Stimulated activated naive CD8-positive, alpha-beta T cell treated with anti-CD3 and anti-CD28 coated beads, Interleukin-15, Interleukin-2, amounts not matched to agents 100 ng/mL and 50 ng/mL, for 24 hours (primary cell): ENCODE measurements around the gene STAP2.
"Not testable (repeated sequence)": the region's sequence is repeated elsewhere in the genome, so short reads cannot be mapped to it uniquely, and the experiment has no call there.

Experiments used
- H3K27ac Mint-ChIP-seq: one replicate; pipeline ENCODE4 v1.8.0; 2021; ENCODE audit warnings: mild to moderate bottlenecking, mixed read lengths
- H3K27me3 Mint-ChIP-seq: one replicate; pipeline ENCODE4 v1.8.0; 2021; ENCODE audit warnings: mixed read lengths
- H3K36me3 Mint-ChIP-seq: one replicate; pipeline ENCODE4 v1.8.0; 2021; ENCODE audit warnings: low read depth, mixed read lengths
- H3K4me1 Mint-ChIP-seq: one replicate; pipeline ENCODE4 v1.8.0; 2021; ENCODE audit warnings: low read depth, mixed read lengths
- H3K4me3 Mint-ChIP-seq: one replicate; pipeline ENCODE4 v1.8.0; 2021; ENCODE audit warnings: mild to moderate bottlenecking, mixed read lengths
- H3K9me3 Mint-ChIP-seq: one replicate; pipeline ENCODE4 v1.8.0; 2021; ENCODE audit warnings: mixed read lengths

Gene STAP2

GRCh38 chr19:4292515-4292914 lies 46.1 kb downstream of the STAP2 start:
- Mint-ChIP-seq H3K9me3 (no peaks in the 10 kb centered on the region), H3K27ac (no peak overlapping the region), H3K27me3 (no peaks in the 10 kb centered on the region), H3K4me1 (no peaks in the 10 kb centered on the region), H3K36me3 (no peaks in the 10 kb centered on the region), H3K4me3 (no peak overlapping the region)

- Mint-ChIP-seq H3K4me3 (no peak overlapping the region), H3K36me3 (no peaks in the 10 kb centered on the region), H3K4me1 (no peaks in the 10 kb centered on the region), H3K27ac (no peak overlapping the region), H3K27me3 (no peaks in the 10 kb centered on the region), H3K9me3 (no peaks in the 10 kb centered on the region)
Measured at GRCh38 chr19:4291184-4291732, 47.4 kb downstream of the STAP2 start.

- no peaks in the 10 kb centered on the region for H3K4me1 Mint-ChIP-seq
- H3K4me3 Mint-ChIP-seq, result no peak overlapping the region
- no peaks in the 10 kb centered on the region for H3K36me3 Mint-ChIP-seq
- no peaks in the 10 kb centered on the region for H3K9me3 Mint-ChIP-seq
- H3K27me3 Mint-ChIP-seq, result no peaks in the 10 kb centered on the region
- no peak overlapping the region for H3K27ac Mint-ChIP-seq
Measured at GRCh38 chr19:4288091-4288777, 50.4 kb downstream of the STAP2 start.

- H3K36me3 Mint-ChIP-seq, H3K27me3 Mint-ChIP-seq, H3K9me3 Mint-ChIP-seq, H3K4me3 Mint-ChIP-seq, H3K4me1 Mint-ChIP-seq, H3K27ac Mint-ChIP-seq: not testable (repeated sequence)
Measured at GRCh38 chr19:4286141-4286540, 52.5 kb downstream of the STAP2 start.

- Mint-ChIP-seq H3K4me3 (no peak overlapping the region), H3K9me3 (no peaks in the 10 kb centered on the region), H3K27ac (no peak overlapping the region), H3K27me3 (peaks cover 9% of the 10 kb centered on the region), H3K36me3 (no peaks in the 10 kb centered on the region), H3K4me1 (no peaks in the 10 kb centered on the region)
Measured at GRCh38 chr19:4284974-4285373, 53.7 kb downstream of the STAP2 start.

- Mint-ChIP-seq H3K27ac (no peak overlapping the region), H3K27me3 (peaks cover 13% of the 10 kb centered on the region), H3K4me3 (no peak overlapping the region), H3K9me3 (no peaks in the 10 kb centered on the region), H3K4me1 (peaks cover 3% of the 10 kb centered on the region), H3K36me3 (no peaks in the 10 kb centered on the region)
Measured at GRCh38 chr19:4284176-4284958, 54.3 kb downstream of the STAP2 start.

GRCh38 chr19:4279530-4280422 lies 58.9 kb downstream of the STAP2 start:
- no peak overlapping the region for H3K27ac Mint-ChIP-seq
- H3K36me3 Mint-ChIP-seq, result no peaks in the 10 kb centered on the region
- peaks cover 16% of the 10 kb centered on the region for H3K27me3 Mint-ChIP-seq
- peak overlapping the region; percentile 59 for H3K4me3 Mint-ChIP-seq
- peaks cover 6% of the 10 kb centered on the region for H3K4me1 Mint-ChIP-seq
- H3K9me3 Mint-ChIP-seq, result no peaks in the 10 kb centered on the region

- peaks cover 16% of the 10 kb centered on the region for H3K27me3 Mint-ChIP-seq
- peaks cover 6% of the 10 kb centered on the region for H3K4me1 Mint-ChIP-seq
- no peak overlapping the region for H3K4me3 Mint-ChIP-seq
- H3K9me3 Mint-ChIP-seq, result no peaks in the 10 kb centered on the region
- no peaks in the 10 kb centered on the region for H3K36me3 Mint-ChIP-seq
- H3K27ac Mint-ChIP-seq, result no peak overlapping the region
Measured at GRCh38 chr19:4279267-4279529, 59.4 kb downstream of the STAP2 start.

- H3K36me3 Mint-ChIP-seq, result no peaks in the 10 kb centered on the region
- no peak within 1 kb of the TSS for H3K27ac Mint-ChIP-seq
- H3K4me1 Mint-ChIP-seq, result peaks cover 6% of the 10 kb centered on the region
- no peaks in the 10 kb centered on the region for H3K9me3 Mint-ChIP-seq
- peaks cover 16% of the 10 kb centered on the region for H3K27me3 Mint-ChIP-seq
- peak within 1 kb of the TSS; percentile 59 for H3K4me3 Mint-ChIP-seq
Measured at GRCh38 chr19:4278419-4279266, 60.0 kb downstream of the STAP2 start, which contains the start of gene SHD. Gene SHD (plus strand): TSS chr19:4279266. CDS start chr19:4280064, 798 bp downstream.

- Mint-ChIP-seq H3K27me3 (peaks cover 16% of the 10 kb centered on the region), H3K27ac (no peak overlapping the region), H3K36me3 (no peaks in the 10 kb centered on the region), H3K4me3 (no peak overlapping the region), H3K4me1 (peaks cover 6% of the 10 kb centered on the region), H3K9me3 (no peaks in the 10 kb centered on the region)
Measured at GRCh38 chr19:4278010-4278409, 60.6 kb downstream of the STAP2 start.

GRCh38 chr19:4277191-4277696 lies 61.4 kb downstream of the STAP2 start:
- Mint-ChIP-seq H3K36me3 (peaks cover under 1% of the 10 kb centered on the region), H3K9me3 (no peaks in the 10 kb centered on the region), H3K27me3 (peaks cover 13% of the 10 kb centered on the region), H3K4me3 (no peak overlapping the region), H3K4me1 (peaks cover 6% of the 10 kb centered on the region), H3K27ac (no peak overlapping the region)

GRCh38 chr19:4274321-4274686 lies 64.3 kb downstream of the STAP2 start:
- not testable (repeated sequence) for H3K27ac Mint-ChIP-seq, H3K27me3 Mint-ChIP-seq, H3K9me3 Mint-ChIP-seq, H3K4me1 Mint-ChIP-seq, H3K4me3 Mint-ChIP-seq
- peaks cover 14% of the 10 kb centered on the region for H3K36me3 Mint-ChIP-seq
